CD14-positive monocyte (primary cell): ENCODE measurements around the gene HABP4. TPM values are rescaled to one million over a fixed set of nuclear protein-coding genes. Genes with fewer than 3 reads are reported as not detected.

ENCODE experiments used
- DNase-seq, 3 donors: peaks; one replicate each; pipeline ENCODE4 v3.0.0-alpha.2; 2011 to 2022
- H2AFZ ChIP-seq: 2 replicates; pipeline ENCODE4 v1.6.0; 2012; ENCODE audit warnings: mild to moderate bottlenecking, low read depth, low read length, inconsistent platforms; ENCODE audit not compliant: insufficient read depth, poor library complexity, severe bottlenecking
- H3K27ac ChIP-seq, 2 donors: 1 replicate in 1 of 2; 2 replicates in 1 of 2; pipeline ENCODE4 v1.5.1; 2012 to 2013; ENCODE audit warnings: low read length in 2 of 2, control low read depth in 1 of 2, inconsistent platforms in 1 of 2, low read depth in 1 of 2, mild to moderate bottlenecking in 1 of 2
- H3K27me3 ChIP-seq, 2 donors: one replicate each; pipeline versions ENCODE4 v1.6.0 to v1.6.1; 2011 to 2013; ENCODE audit warnings: low read length in 2 of 2; ENCODE audit not compliant: control insufficient read depth in 2 of 2, insufficient read depth in 2 of 2
- H3K36me3 ChIP-seq, 2 donors: replicated peaks in 1 of 2; 1 replicate in 1 of 2; 2 replicates in 1 of 2; pipeline versions ENCODE4 v1.5.1 to v1.6.1; 2012 to 2013; ENCODE audit warnings: low read length in 2 of 2, control low read depth in 1 of 2, inconsistent platforms in 1 of 2, mild to moderate bottlenecking in 1 of 2; ENCODE audit not compliant: insufficient read depth in 2 of 2, control insufficient read depth in 1 of 2
- H3K4me1 ChIP-seq, 2 donors: 1 replicate in 1 of 2; 2 replicates in 1 of 2; pipeline versions ENCODE4 v1.5.1 to v1.6.1; 2012 to 2013; ENCODE audit warnings: low read length in 2 of 2, control low read depth in 1 of 2, inconsistent platforms in 1 of 2, mild to moderate bottlenecking in 1 of 2, moderate library complexity in 1 of 2; ENCODE audit not compliant: insufficient read depth in 2 of 2, control insufficient read depth in 1 of 2
- H3K4me2 ChIP-seq: replicated peaks from 2 replicates; pipeline ENCODE3; 2012; ENCODE audit warnings: low read length, moderate library complexity, mild to moderate bottlenecking; ENCODE audit not compliant: poor library complexity, severe bottlenecking; ENCODE audit errors: extremely low read depth
- H3K4me3 ChIP-seq, 3 experiments: fragments of 200-600 bp in 1 of 3; sonication (generic) in 1 of 3; replicated peaks in 1 of 3; 1 replicate in 2 of 3; 2 replicates in 1 of 3; pipeline ENCODE4 v1.5.1; 2011 to 2013; ENCODE audit warnings: low read length in 3 of 3, mild to moderate bottlenecking in 3 of 3, control low read depth in 2 of 3, low read depth in 2 of 3, inconsistent platforms in 1 of 3, moderate library complexity in 1 of 3
- H3K79me2 ChIP-seq: 2 replicates; pipeline ENCODE4 v1.6.0; 2012; ENCODE audit warnings: mild to moderate bottlenecking, control low read depth, inconsistent platforms, low read length, moderate library complexity; ENCODE audit not compliant: insufficient read depth
- H3K9ac ChIP-seq: 2 replicates; pipeline ENCODE4 v1.6.0; 2017; ENCODE audit warnings: low read length, mild to moderate bottlenecking; ENCODE audit not compliant: insufficient read depth, poor library complexity, severe bottlenecking
- H3K9me3 ChIP-seq, 2 donors: replicated peaks in 1 of 2; 1 replicate in 1 of 2; 2 replicates in 1 of 2; pipeline versions ENCODE4 v1.5.1 to v1.6.1; 2012 to 2013; ENCODE audit warnings: low read length in 2 of 2, control low read depth in 1 of 2; ENCODE audit not compliant: control insufficient read depth in 1 of 2, insufficient read depth in 1 of 2
- H4K20me1 ChIP-seq: 2 replicates; pipeline ENCODE4 v1.6.0; 2012; ENCODE audit warnings: mild to moderate bottlenecking, low read length, control low read depth, moderate library complexity; ENCODE audit not compliant: insufficient read depth
- H3K27ac Mint-ChIP-seq, 7 donors: one replicate each; pipeline ENCODE4 v1.8.0; 2020; ENCODE audit warnings: mild to moderate bottlenecking in 7 of 7, mixed read lengths in 7 of 7, moderate library complexity in 6 of 7, inconsistent platforms in 2 of 7
- H3K27me3 Mint-ChIP-seq, 3 donors: one replicate each; pipeline ENCODE4 v1.8.0; 2021 to 2022; ENCODE audit warnings: low read depth in 3 of 3, mild to moderate bottlenecking in 3 of 3, mixed read lengths in 3 of 3, moderate library complexity in 3 of 3, inconsistent platforms in 1 of 3
- H3K36me3 Mint-ChIP-seq, 2 donors: one replicate each; pipeline ENCODE4 v1.8.0; 2020; ENCODE audit warnings: mixed read lengths in 2 of 2, inconsistent platforms in 1 of 2, mild to moderate bottlenecking in 1 of 2
- H3K4me1 Mint-ChIP-seq: one replicate; pipeline ENCODE4 v1.8.0; 2020; ENCODE audit warnings: mild to moderate bottlenecking, mixed read lengths
- H3K4me3 Mint-ChIP-seq, 2 donors: one replicate each; pipeline ENCODE4 v1.8.0; 2020; ENCODE audit warnings: mild to moderate bottlenecking in 2 of 2, mixed read lengths in 2 of 2, moderate library complexity in 1 of 2
- H3K9me3 Mint-ChIP-seq, 7 donors: one replicate each; pipeline ENCODE4 v1.8.0; 2020 to 2022; ENCODE audit warnings: mixed read lengths in 7 of 7, mild to moderate bottlenecking in 6 of 7, moderate library complexity in 6 of 7, inconsistent platforms in 2 of 7
- WGBS: methylation state at CpG from one replicate; pipeline ENCODE4 v1.1.5; 2013; ENCODE audit warnings: missing lambda C conversion rate; ENCODE audit not compliant: insufficient coverage; 5-methylcytosine and 5-hydroxymethylcytosine counted together
- intact Hi-C, 2 donors: fragments of 100-400 bp; cut with micrococcal nuclease; formaldehyde crosslinking; loops; one replicate each; pipeline versions ENCODE4 v1.15.0 to v1.15.1; 2023
- polyA plus RNA-seq, 3 donors: library from polyadenylated mRNA; depleted of rRNA in 1 of 3; unstranded in 2 of 3; stranded (reverse) in 1 of 3; fragments of 300-500 nt in 2 of 3; fragments of >200 nt in 1 of 3; fragmentation: Illumina TruSeq in 2 of 3; gene quantifications; 1 replicate in 2 of 3; 2 replicates in 1 of 3; pipeline ENCODE4 v1.2.3, GENCODE V29; 2012 to 2021
- TF ChIP-seq, protein P1 (sequence below): fragments of 200-600 bp; IDR thresholded peaks from one replicate; pipeline ENCODE4 v1.8.0; 2022; ENCODE audit warnings: antibody characterized with exemption, mild to moderate bottlenecking

HABP4 gene
- polyA plus RNA-seq, 3 donors = 0.54 to 0.97 (median 0.68) TPM

DNA sequence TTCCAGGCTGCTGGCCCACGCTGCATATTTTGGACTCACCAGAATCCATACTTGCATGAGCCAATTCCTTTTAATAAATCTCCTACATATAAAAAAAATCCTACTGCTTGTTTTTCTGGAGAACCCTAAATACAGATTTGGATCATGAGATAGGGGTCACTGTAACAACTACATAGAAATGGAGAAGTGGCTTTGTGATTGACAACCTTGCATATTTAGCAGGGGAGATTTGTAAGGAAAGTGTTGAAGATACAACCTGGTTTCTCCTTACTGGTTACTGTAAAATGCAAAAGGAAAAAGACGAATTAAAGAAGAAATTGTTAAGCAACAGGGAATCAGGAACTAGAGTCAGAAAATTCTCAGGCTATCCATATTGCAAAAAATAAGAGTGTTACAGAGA is 74.8 kb downstream of the HABP4 start:
- no peak overlapping the region for H2AFZ ChIP-seq
- H3K36me3 ChIP-seq = no peaks in the 10 kb centered on the region
- H3K4me3 ChIP-seq = no peak overlapping the region
- H3K27me3 ChIP-seq = no peaks in the 10 kb centered on the region
- Mint-ChIP-seq H3K9me3 (peaks cover 0 to 7% (median 0%) of the 10 kb centered on the region in 7 donors), H3K36me3 (no peaks in the 10 kb centered on the region), H3K4me1 (peaks cover 9% of the 10 kb centered on the region), H3K27ac (no peak overlapping the region), H3K27me3 (peaks cover 0 to 8% (median 0%) of the 10 kb centered on the region in 3 donors), H3K4me3 (no peak overlapping the region)
- no peaks in the 10 kb centered on the region for H4K20me1 ChIP-seq
- no peak overlapping the region for H3K9ac ChIP-seq
- H3K9me3 ChIP-seq = peaks cover 0 to 3% of the 10 kb centered on the region in 2 donors
- H3K4me2 ChIP-seq = no peak overlapping the region
- TF ChIP-seq, protein P1, sequence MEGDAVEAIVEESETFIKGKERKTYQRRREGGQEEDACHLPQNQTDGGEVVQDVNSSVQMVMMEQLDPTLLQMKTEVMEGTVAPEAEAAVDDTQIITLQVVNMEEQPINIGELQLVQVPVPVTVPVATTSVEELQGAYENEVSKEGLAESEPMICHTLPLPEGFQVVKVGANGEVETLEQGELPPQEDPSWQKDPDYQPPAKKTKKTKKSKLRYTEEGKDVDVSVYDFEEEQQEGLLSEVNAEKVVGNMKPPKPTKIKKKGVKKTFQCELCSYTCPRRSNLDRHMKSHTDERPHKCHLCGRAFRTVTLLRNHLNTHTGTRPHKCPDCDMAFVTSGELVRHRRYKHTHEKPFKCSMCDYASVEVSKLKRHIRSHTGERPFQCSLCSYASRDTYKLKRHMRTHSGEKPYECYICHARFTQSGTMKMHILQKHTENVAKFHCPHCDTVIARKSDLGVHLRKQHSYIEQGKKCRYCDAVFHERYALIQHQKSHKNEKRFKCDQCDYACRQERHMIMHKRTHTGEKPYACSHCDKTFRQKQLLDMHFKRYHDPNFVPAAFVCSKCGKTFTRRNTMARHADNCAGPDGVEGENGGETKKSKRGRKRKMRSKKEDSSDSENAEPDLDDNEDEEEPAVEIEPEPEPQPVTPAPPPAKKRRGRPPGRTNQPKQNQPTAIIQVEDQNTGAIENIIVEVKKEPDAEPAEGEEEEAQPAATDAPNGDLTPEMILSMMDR = no peak
- H3K27ac ChIP-seq = no peak overlapping the region
- no peak for DNase-seq
- no peaks in the 10 kb centered on the region for H3K79me2 ChIP-seq
- H3K4me1 ChIP-seq = peaks cover 0 to 5% of the 10 kb centered on the region in 2 donors
- WGBS = no CpG with 5 or more reads among the region's 2 CpGs
- intact Hi-C loops = no loop called here

DNA sequence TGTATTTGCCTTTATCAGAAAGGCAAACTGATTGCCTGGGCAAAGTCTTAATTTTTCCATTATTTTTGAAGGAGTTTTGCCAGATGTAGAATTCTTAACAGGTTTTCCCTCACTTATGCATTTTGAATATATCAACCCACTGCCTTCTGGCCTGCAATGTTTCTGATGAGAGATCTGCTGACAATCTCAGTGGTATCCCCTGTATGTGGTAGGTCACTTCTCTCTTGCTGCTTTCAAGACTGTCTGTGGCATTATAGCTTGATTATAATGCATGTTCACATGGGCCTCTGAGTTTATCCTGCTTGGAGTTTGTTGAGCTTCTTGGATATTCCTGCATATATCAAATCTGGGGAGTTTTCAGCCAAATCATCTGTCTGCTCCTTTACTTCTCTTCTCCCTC is 82.2 kb downstream of the HABP4 start:
- no peak overlapping the region for H3K27ac Mint-ChIP-seq
- H3K9me3 Mint-ChIP-seq = peaks cover 6 to 15% (median 9%) of the 10 kb centered on the region in 7 donors
- intact Hi-C loops = no loop called here

More for the DNA sequence above, 82.2 kb downstream of the HABP4 start:
- Histone ChIP-seq H3K4me1 (no peaks in the 10 kb centered on the region), H4K20me1 (no peaks in the 10 kb centered on the region), H3K4me2 (no peak overlapping the region), H2AFZ (no peak overlapping the region), H3K27ac (no peak overlapping the region), H3K79me2 (no peaks in the 10 kb centered on the region), H3K27me3 (no peaks in the 10 kb centered on the region), H3K9ac (no peak overlapping the region), H3K4me3 (no peak overlapping the region), H3K9me3 (peaks cover 0 to 3% of the 10 kb centered on the region in 2 donors), H3K36me3 (no peaks in the 10 kb centered on the region)
- TF ChIP-seq, protein P1 = no peak
- Mint-ChIP-seq H3K4me1 (no peaks in the 10 kb centered on the region), H3K27me3 (no peaks in the 10 kb centered on the region), H3K4me3 (no peak overlapping the region), H3K36me3 (no peaks in the 10 kb centered on the region)
- no peak for DNase-seq
